ENCODE data around the gene MYH15. TPM values are rescaled to one million over a fixed set of nuclear protein-coding genes. Genes with fewer than 3 reads are reported as not detected.

MYH15 gene
- total RNA-seq, 1 donor: 0.36 TPM

- H3K36me3 ChIP-seq (ENCODE audit: insufficient read depth, low read length): no peaks in the 10 kb centered on the region
- no peaks in the 10 kb centered on the region for H3K9me3 ChIP-seq (ENCODE audit: low read depth, low read length)
- no peak overlapping the region for H3K4me2 ChIP-seq (ENCODE audit: insufficient read depth, low read length)
- no peak overlapping the region for H3K4me3 ChIP-seq (ENCODE audit: insufficient read depth, low read length)
- H3K27me3 ChIP-seq (ENCODE audit: insufficient read depth, low read length): peaks cover 13% of the 10 kb centered on the region
- no peaks in the 10 kb centered on the region for H3K4me1 ChIP-seq (ENCODE audit: insufficient read depth, low read length)
- H3K79me2 ChIP-seq (ENCODE audit: insufficient read depth, low read length): no peaks in the 10 kb centered on the region
- TF ChIP-seq CTCF (IDR thresholded peaks at IDR 0.05; ENCODE audit: extremely low read depth, low read depth, low read length): no peak
- DNase-seq (ENCODE audit: insufficient read length, low spot score, missing footprints): no peak
- no peak overlapping the region for H3K27ac ChIP-seq (ENCODE audit: low read depth, low read length)
- no peak overlapping the region for H2AFZ ChIP-seq (ENCODE audit: low read length)
- no peaks in the 10 kb centered on the region for H4K20me1 ChIP-seq (ENCODE audit: insufficient read depth, low read length)
Measured at GRCh38 chr3:108352176-108352575, 158.2 kb downstream of the MYH15 start.

- Histone ChIP-seq H3K9me3 (ENCODE audit: low read depth, low read length) (no peaks in the 10 kb centered on the region), H3K4me2 (ENCODE audit: insufficient read depth, low read length) (no peak overlapping the region), H3K36me3 (ENCODE audit: insufficient read depth, low read length) (no peaks in the 10 kb centered on the region), H3K27me3 (ENCODE audit: insufficient read depth, low read length) (peaks cover 3% of the 10 kb centered on the region), H2AFZ (ENCODE audit: low read length) (no peak overlapping the region), H4K20me1 (ENCODE audit: insufficient read depth, low read length) (no peaks in the 10 kb centered on the region), H3K4me1 (ENCODE audit: insufficient read depth, low read length) (no peaks in the 10 kb centered on the region), H3K79me2 (ENCODE audit: insufficient read depth, low read length) (no peaks in the 10 kb centered on the region), H3K4me3 (ENCODE audit: insufficient read depth, low read length) (no peak overlapping the region), H3K27ac (ENCODE audit: low read depth, low read length) (no peak overlapping the region)
- DNase-seq (ENCODE audit: insufficient read length, low spot score, missing footprints): no peak
- TF ChIP-seq CTCF (IDR thresholded peaks at IDR 0.05; ENCODE audit: extremely low read depth, low read depth, low read length): no peak
Measured at GRCh38 chr3:108346301-108347227, 163.8 kb downstream of the MYH15 start.

- TF ChIP-seq CTCF (IDR thresholded peaks at IDR 0.05; ENCODE audit: extremely low read depth, low read depth, low read length): no peak
- Histone ChIP-seq H3K4me3 (ENCODE audit: insufficient read depth, low read length) (no peak overlapping the region), H3K4me1 (ENCODE audit: insufficient read depth, low read length) (no peaks in the 10 kb centered on the region), H2AFZ (ENCODE audit: low read length) (no peak overlapping the region), H3K79me2 (ENCODE audit: insufficient read depth, low read length) (no peaks in the 10 kb centered on the region), H3K4me2 (ENCODE audit: insufficient read depth, low read length) (no peak overlapping the region), H3K36me3 (ENCODE audit: insufficient read depth, low read length) (no peaks in the 10 kb centered on the region), H4K20me1 (ENCODE audit: insufficient read depth, low read length) (no peaks in the 10 kb centered on the region), H3K27me3 (ENCODE audit: insufficient read depth, low read length) (peaks cover 3% of the 10 kb centered on the region), H3K27ac (ENCODE audit: low read depth, low read length) (no peak overlapping the region), H3K9me3 (ENCODE audit: low read depth, low read length) (no peaks in the 10 kb centered on the region)
- no peak for DNase-seq (ENCODE audit: insufficient read length, low spot score, missing footprints)
Measured at GRCh38 chr3:108345492-108346205, 164.7 kb downstream of the MYH15 start.

- H2AFZ ChIP-seq (ENCODE audit: low read length): no peak overlapping the region
- H3K27me3 ChIP-seq (ENCODE audit: insufficient read depth, low read length): peaks cover 6% of the 10 kb centered on the region
- no peaks in the 10 kb centered on the region for H4K20me1 ChIP-seq (ENCODE audit: insufficient read depth, low read length)
- no peaks in the 10 kb centered on the region for H3K36me3 ChIP-seq (ENCODE audit: insufficient read depth, low read length)
- H3K27ac ChIP-seq (ENCODE audit: low read depth, low read length): no peak overlapping the region
- TF ChIP-seq CTCF (IDR thresholded peaks at IDR 0.05; ENCODE audit: extremely low read depth, low read depth, low read length): no peak
- no peak overlapping the region for H3K4me2 ChIP-seq (ENCODE audit: insufficient read depth, low read length)
- DNase-seq (ENCODE audit: insufficient read length, low spot score, missing footprints): no peak
- no peaks in the 10 kb centered on the region for H3K79me2 ChIP-seq (ENCODE audit: insufficient read depth, low read length)
- H3K4me1 ChIP-seq (ENCODE audit: insufficient read depth, low read length): no peaks in the 10 kb centered on the region
- no peaks in the 10 kb centered on the region for H3K9me3 ChIP-seq (ENCODE audit: low read depth, low read length)
- H3K4me3 ChIP-seq (ENCODE audit: insufficient read depth, low read length): no peak overlapping the region
Measured at GRCh38 chr3:108343491-108343890, 166.9 kb downstream of the MYH15 start.

Data from osteoblast (primary cell).